PC-9 (cell line): ENCODE measurements around the gene HSPG2. TPM values are rescaled to one million over a fixed set of nuclear protein-coding genes. Genes with fewer than 3 reads are reported as not detected.

Source experiments
- BruUV-seq: library from RNA; stranded (reverse); fragments of 400-500 nt; replicated peaks from 2 replicates; lab custom pipeline; 2021; lab: Mats Ljungman, UMichigan
- CTCF ChIA-PET: fragments of 300-600 bp; sonication (Branson Sonifier 250); formaldehyde crosslinking; loops from one replicate; lab custom pipeline; 2022; ENCODE audit warnings: antibody characterized with exemption; lab: Charles Lee
- POLR2A ChIA-PET: fragments of 300-600 bp; sonication (Branson Sonifier 250); formaldehyde crosslinking; loops from one replicate; lab custom pipeline; 2022; ENCODE audit warnings: antibody characterized with exemption; ENCODE audit not compliant: unreplicated experiment; lab: Charles Lee
- DNase-seq, 2 experiments: peaks; one replicate each; pipeline versions ENCODE4 v3.0.0 to v3.0.0-alpha.2; 2015 to 2022; ENCODE audit warnings: mixed read lengths in 1 of 2
- H2AFZ ChIP-seq: fragments of 200-600 bp; sonication (generic); 2 replicates; pipeline ENCODE4 v1.8.1; 2017; ENCODE audit warnings: antibody characterized with exemption
- H3F3A ChIP-seq: fragments of 200-600 bp; sonication (generic); 2 replicates; pipeline ENCODE4 v1.8.1; 2017; ENCODE audit warnings: antibody characterized with exemption, mild to moderate bottlenecking, low read depth; ENCODE audit not compliant: insufficient read depth
- H3K27ac ChIP-seq: fragments of 200-600 bp; sonication (generic); 2 replicates; pipeline ENCODE4 v1.6.1; 2016; ENCODE audit warnings: mixed run types
- H3K27me3 ChIP-seq: fragments of 200-600 bp; sonication (generic); 2 replicates; pipeline ENCODE4 v1.6.1; 2016; ENCODE audit warnings: low read depth, mixed run types; ENCODE audit not compliant: insufficient read depth
- H3K36me3 ChIP-seq: fragments of 200-600 bp; sonication (generic); 2 replicates; pipeline ENCODE4 v1.6.1; 2016; ENCODE audit warnings: low read depth, mixed run types
- H3K4me1 ChIP-seq: fragments of 200-600 bp; sonication (generic); replicated peaks from 2 replicates; pipeline ENCODE4 v1.6.1; 2016; ENCODE audit warnings: mixed run types; ENCODE audit not compliant: insufficient read depth
- H3K4me2 ChIP-seq: fragments of 200-600 bp; sonication (generic); 2 replicates; pipeline ENCODE4 v1.6.1; 2017; ENCODE audit warnings: mixed run types
- H3K4me3 ChIP-seq: fragments of 200-600 bp; sonication (generic); 2 replicates; pipeline ENCODE4 v1.6.1; 2016; ENCODE audit warnings: mixed run types
- H3K79me2 ChIP-seq: fragments of 200-600 bp; sonication (generic); 2 replicates; pipeline ENCODE4 v1.6.1; 2017; ENCODE audit warnings: low read depth, mixed run types
- H3K9me2 ChIP-seq: fragments of 200-600 bp; sonication (generic); 2 replicates; pipeline ENCODE4 v1.8.1; 2017; ENCODE audit warnings: mild to moderate bottlenecking; ENCODE audit not compliant: insufficient read depth
- H3K9me3 ChIP-seq: fragments of 200-600 bp; sonication (generic); 2 replicates; pipeline ENCODE4 v1.8.1; 2016; ENCODE audit warnings: low read depth; ENCODE audit not compliant: insufficient read depth
- H4K20me1 ChIP-seq: fragments of 200-600 bp; sonication (generic); 2 replicates; pipeline ENCODE4 v1.8.1; 2017; ENCODE audit not compliant: insufficient read depth
- EZH2 ChIP-seq: fragments of 200-600 bp; sonication (generic); IDR thresholded peaks from 2 replicates; pipeline ENCODE4 v1.8.0; 2017; ENCODE audit warnings: antibody characterized with exemption, low read depth
- intact Hi-C: fragments of 100-400 bp; cut with micrococcal nuclease; formaldehyde crosslinking; loops from one replicate; pipeline ENCODE4 v1.10.0; 2022; ENCODE audit not compliant: unreplicated experiment
- total RNA-seq: library from RNA; stranded (reverse); gene quantifications from 2 replicates; pipeline ENCODE4 v1.2.3, GENCODE V29; 2021
- TF ChIP-seq, protein P1 (sequence below): fragments of 200-600 bp; sonication (generic); conservative IDR thresholded peaks from 2 replicates; pipeline ENCODE4 v1.6.1; 2017; ENCODE audit warnings: mixed run types, antibody characterized with exemption, mild to moderate bottlenecking, moderate library complexity

Gene HSPG2
- total RNA-seq, 1 experiment from 2014 or later: 126 TPM

DNA sequence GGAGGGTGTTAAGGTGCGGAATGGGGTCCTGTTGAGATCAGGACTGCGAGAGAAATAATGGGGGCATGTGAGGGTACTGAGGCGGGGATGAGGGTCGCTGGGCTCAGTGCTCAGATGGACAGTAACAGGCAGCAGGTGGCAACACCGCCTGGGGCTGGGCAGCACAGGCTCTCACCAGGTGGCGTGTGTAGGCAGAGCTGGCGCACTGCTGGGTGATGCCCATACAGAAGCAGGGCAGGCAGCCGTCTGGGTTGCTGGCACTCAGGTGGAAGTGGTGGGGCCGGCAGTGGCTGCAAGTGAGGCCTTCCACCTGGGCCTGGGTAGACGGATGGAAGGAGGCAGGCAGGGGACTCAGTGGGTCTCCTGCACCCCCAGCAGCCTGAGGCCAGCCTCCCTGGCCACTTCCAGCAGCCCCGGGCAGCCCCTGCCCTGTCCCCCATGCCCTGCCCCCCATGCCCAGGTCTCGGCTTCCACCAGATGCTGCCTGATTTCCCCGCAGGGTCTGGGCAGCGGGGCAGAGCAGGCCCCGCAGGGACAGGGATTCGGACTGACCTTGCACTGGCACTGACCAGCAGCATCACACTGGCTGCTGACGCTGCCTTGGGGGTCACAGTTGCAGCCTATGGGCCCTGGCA lies 64.5 kb downstream of the HSPG2 start:
- Histone ChIP-seq H4K20me1 (no peaks in the 10 kb centered on the region), H3K27ac (no peak overlapping the region), H3K9me2 (no peaks in the 10 kb centered on the region), H3F3A (peaks cover 13% of the 10 kb centered on the region), H3K4me1 (peaks cover 37% of the 10 kb centered on the region), H3K9me3 (no peaks in the 10 kb centered on the region), H3K4me2 (peak overlapping the region; percentile 55), H3K36me3 (no peaks in the 10 kb centered on the region), H3K4me3 (no peak overlapping the region), H3K79me2 (no peaks in the 10 kb centered on the region), H3K27me3 (no peaks in the 10 kb centered on the region), H2AFZ (no peak overlapping the region)
- TF ChIP-seq, protein P1, sequence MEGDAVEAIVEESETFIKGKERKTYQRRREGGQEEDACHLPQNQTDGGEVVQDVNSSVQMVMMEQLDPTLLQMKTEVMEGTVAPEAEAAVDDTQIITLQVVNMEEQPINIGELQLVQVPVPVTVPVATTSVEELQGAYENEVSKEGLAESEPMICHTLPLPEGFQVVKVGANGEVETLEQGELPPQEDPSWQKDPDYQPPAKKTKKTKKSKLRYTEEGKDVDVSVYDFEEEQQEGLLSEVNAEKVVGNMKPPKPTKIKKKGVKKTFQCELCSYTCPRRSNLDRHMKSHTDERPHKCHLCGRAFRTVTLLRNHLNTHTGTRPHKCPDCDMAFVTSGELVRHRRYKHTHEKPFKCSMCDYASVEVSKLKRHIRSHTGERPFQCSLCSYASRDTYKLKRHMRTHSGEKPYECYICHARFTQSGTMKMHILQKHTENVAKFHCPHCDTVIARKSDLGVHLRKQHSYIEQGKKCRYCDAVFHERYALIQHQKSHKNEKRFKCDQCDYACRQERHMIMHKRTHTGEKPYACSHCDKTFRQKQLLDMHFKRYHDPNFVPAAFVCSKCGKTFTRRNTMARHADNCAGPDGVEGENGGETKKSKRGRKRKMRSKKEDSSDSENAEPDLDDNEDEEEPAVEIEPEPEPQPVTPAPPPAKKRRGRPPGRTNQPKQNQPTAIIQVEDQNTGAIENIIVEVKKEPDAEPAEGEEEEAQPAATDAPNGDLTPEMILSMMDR: no peak
- TF ChIP-seq EZH2: no peak
- BruUV-seq: no TSS peak
- ChIA-PET CTCF (no interaction called here), POLR2A (interaction anchor here (0.6 kb wide), 1 partner anchor 11 kb away, joined by 9 read pairs; no protein-coding TSS in a partner anchor)
- DNase-seq: peak in 1 of 2 experiments; percentile 44
- intact Hi-C loops: loop anchor here (1.0 to 5.0 kb wide), 2 partner anchors 65 to 85 kb away; partner anchors contain the start of gene HSPG2

GRCh38 chr1:21871943-21872342 lies 65.2 kb downstream of the HSPG2 start:
- intact Hi-C loops: loop anchor here (1.0 to 5.0 kb wide), 2 partner anchors 65 to 85 kb away; partner anchors contain the start of gene HSPG2
- H3K4me2 ChIP-seq: peak overlapping the region; percentile 55
- no peaks in the 10 kb centered on the region for H3K36me3 ChIP-seq
- no TSS peak for BruUV-seq
- TF ChIP-seq, protein P1: no peak
- TF ChIP-seq EZH2: no peak
- H2AFZ ChIP-seq: no peak overlapping the region
- H3K4me1 ChIP-seq: peaks cover 37% of the 10 kb centered on the region
- DNase-seq: peak; percentile 83 to 85
- CTCF ChIA-PET: no interaction called here
- no peak overlapping the region for H3K4me3 ChIP-seq
- no peaks in the 10 kb centered on the region for H3K27me3 ChIP-seq
- H3K79me2 ChIP-seq: no peaks in the 10 kb centered on the region
- no peak overlapping the region for H3K27ac ChIP-seq
- H4K20me1 ChIP-seq: no peaks in the 10 kb centered on the region
- peaks cover 13% of the 10 kb centered on the region for H3F3A ChIP-seq
- H3K9me3 ChIP-seq: no peaks in the 10 kb centered on the region
- H3K9me2 ChIP-seq: no peaks in the 10 kb centered on the region
- POLR2A ChIA-PET: no interaction called here

- Histone ChIP-seq H3K4me3 (no peak overlapping the region), H3K27ac (no peak overlapping the region), H3K4me2 (no peak overlapping the region), H3F3A (peaks cover 17% of the 10 kb centered on the region), H3K79me2 (no peaks in the 10 kb centered on the region), H3K9me2 (no peaks in the 10 kb centered on the region), H2AFZ (no peak overlapping the region), H3K4me1 (peaks cover 37% of the 10 kb centered on the region), H3K36me3 (no peaks in the 10 kb centered on the region), H3K27me3 (no peaks in the 10 kb centered on the region), H3K9me3 (no peaks in the 10 kb centered on the region), H4K20me1 (no peaks in the 10 kb centered on the region)
- TF ChIP-seq EZH2: no peak
- TF ChIP-seq, protein P1: no peak
- DNase-seq: no peak
- intact Hi-C loops: loop anchor here (5.0 kb wide), 1 partner anchor 67 kb away; the partner anchor contains the start of gene HSPG2
- ChIA-PET POLR2A (no interaction called here), CTCF (no interaction called here)
- BruUV-seq: no TSS peak
Observed at GRCh38 chr1:21870611-21871010, 66.5 kb downstream of the HSPG2 start.
